ENCODE measurements around the gene CACHD1.
A peak's percentile ranks its signal among the peaks of the same experiment; 100 is the strongest.

The CACHD1 gene

DNA sequence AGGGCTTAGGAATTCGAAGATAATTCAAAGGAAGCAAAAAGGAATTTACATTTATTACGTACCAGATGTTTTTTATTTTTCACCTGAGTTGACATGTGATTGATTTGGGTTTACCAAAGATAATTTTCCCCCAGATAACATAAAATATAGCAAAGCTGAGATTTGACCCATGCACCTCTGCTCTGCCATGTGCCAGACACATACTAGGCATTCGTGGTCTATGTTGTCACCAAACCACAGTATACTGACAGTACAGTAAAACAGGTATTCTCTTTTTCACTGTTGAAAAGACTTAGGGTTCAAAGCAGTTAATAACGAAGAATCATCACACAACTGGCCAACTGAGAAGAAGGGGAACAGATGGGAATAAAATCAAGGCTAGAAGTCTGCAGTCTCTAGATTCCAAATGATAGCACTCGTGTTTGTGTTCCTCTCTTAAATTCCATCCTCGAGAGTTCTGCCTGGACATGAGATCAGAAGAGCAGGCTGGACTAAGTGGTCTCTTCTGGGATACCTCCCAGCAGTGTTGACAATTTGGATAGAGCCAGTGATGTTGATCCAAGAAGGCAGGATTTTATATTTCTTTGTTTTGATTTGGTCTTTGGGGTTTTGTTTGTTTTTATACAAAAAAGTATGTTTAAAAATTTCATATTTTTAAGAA, 189.7 kb downstream of the CACHD1 start:
- no peak for DNase-seq

DNA sequence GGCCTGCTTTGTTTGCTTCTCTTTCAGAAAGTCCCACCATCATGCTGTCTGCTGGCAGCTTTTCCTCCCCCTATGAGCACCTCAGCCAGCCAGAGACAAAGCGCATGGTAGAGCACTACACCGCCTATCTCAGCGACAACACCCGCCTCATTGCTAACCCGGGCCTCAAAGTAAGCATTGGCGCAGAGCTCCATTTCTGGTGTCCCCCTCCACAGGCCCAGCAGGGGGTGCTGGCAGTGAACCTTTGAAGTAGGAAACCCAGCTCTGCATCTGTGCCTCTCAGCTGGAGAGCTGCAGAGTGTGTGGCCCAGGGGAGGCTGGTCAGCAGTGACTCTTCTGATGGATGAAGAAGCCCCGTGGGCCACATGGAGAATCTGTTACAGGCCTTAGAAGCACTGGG, 193.7 kb downstream of the CACHD1 start:
- peak in 5 of 14 donors; percentile 6 to 29 (median 19) for DNase-seq

- peak in 4 of 14 donors; percentile 12 to 32 (median 17) for DNase-seq
Measured at GRCh38 chr1:64664299-64664698, 194.4 kb downstream of the CACHD1 start.

GRCh38 chr1:64669098-64669675, 199.3 kb downstream of the CACHD1 start:
- DNase-seq = no peak

- DNase-seq = no peak
Measured at GRCh38 chr1:64675718-64676345, 205.9 kb downstream of the CACHD1 start.

DNA sequence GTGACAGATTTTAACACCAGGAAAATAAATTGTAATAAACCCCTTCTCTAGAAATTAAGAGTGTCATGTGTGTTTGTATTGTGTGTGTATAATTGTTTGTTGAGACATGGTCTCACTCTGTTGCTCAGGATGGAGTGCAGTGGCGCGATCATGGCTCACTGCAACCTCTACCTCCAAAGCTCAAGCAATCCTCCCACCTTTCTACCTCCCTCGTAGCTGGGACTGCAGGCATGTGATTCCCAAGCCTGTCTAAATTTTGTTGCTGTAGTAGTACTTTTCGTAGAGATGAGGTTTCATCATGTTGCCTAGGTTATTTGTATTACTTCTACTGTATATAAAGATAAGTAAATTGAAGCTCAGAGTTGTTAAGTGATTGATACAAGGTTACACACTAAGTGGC, 206.5 kb downstream of the CACHD1 start:
- no peak for DNase-seq

DNA sequence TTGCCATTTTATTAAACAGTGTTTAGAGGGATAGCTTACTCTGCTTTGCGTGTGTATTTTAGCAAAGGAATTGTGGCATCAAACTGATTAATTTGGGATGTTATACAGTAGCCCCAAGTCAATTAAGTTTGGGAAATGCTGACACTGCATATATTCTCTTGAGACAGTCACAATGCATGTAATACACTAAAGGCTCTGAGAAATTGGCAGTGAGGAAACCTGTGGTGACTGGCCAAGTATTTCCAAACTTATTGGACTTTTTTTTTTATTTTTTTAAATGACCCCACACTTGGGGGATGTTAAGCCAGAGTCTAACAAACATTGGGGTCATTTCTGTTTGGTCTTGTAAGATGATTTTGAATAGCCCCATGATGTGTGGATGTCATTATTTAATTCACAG, 207.6 kb downstream of the CACHD1 start:
- no peak for DNase-seq

GRCh38 chr1:64678366-64678765, 208.4 kb downstream of the CACHD1 start:
- DNase-seq = no peak

DNA sequence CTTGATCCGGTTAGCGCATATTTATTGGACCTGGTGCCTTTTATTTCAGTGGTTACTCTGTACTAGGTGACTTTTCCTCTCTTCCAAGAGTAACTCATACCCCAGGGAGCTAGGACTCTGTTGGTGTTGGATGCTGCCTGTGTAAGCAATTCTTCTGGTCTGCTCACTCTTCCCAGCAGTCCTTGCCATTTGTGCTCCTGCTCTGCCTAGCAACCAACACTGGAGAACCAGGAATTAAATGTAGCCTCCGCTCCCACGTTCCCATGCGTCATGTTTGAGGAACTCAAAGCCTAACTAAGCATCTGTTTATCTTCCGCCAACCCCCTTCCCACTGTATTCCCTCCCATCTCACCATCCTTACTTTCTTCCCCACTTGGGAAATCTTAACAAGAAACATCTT, 209.2 kb downstream of the CACHD1 start:
- peak in 1 of 14 donors; percentile 10 for DNase-seq

DNA sequence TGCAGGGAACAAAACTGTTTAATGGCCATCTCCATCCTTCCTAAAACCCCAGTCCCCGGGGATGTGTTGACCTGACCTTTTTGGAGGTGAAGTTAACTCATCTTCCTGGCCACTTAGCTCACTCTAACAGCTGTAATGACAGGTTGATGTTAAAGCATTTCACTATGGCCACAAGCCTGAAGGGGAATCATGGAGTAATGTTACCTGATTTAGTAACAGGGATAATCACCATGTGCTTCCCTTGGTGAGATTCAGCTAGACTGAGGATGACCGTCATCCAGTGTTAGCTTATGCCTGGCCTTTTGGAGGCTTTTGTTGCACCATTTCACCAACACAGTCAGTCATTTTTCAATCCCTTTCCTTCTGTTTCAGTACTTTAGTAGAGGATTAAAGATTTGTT, 210.7 kb downstream of the CACHD1 start:
- DNase-seq = no peak

DNA sequence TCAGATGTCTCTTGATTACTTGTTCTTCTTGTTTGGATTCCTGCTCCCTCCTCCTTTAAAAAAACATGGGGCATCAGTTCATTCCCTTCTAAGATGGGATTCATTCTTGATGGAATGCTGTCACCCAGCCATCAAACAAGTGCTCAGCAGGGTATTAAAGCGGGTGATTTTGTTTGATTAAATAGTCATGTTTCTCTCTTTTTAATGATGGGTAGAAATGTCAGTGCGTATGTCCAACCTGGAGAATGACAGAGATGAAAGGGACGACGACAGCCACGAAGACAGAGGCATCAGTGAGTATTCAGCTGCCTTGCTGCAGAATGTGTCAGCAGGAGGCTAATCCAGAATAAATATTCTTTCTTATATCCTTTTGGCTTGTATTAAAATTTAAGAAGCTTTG, 211.1 kb downstream of the CACHD1 start:
- DNase-seq = no peak

GRCh38 chr1:64683419-64683818, 213.5 kb downstream of the CACHD1 start:
- no peak for DNase-seq

DNA sequence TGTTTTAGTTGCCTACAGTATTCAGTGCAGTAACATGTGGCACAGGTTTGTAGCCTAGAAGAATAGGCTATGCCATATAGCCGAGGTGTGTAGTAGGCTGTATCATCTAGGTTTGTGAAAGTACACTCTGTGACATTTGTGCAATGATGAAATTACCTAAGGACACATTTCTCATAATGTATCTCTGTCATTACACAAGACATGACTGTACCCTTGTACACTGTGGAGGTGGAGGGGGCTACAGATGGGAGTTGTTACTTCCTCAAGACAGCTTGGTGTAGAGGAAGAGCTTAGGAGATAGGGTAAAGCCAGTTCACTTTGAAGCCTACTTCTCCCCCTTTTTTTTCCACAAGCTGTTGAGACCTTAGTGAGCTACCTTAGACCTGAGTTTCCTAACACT, 215.3 kb downstream of the CACHD1 start:
- DNase-seq = no peak

DNA sequence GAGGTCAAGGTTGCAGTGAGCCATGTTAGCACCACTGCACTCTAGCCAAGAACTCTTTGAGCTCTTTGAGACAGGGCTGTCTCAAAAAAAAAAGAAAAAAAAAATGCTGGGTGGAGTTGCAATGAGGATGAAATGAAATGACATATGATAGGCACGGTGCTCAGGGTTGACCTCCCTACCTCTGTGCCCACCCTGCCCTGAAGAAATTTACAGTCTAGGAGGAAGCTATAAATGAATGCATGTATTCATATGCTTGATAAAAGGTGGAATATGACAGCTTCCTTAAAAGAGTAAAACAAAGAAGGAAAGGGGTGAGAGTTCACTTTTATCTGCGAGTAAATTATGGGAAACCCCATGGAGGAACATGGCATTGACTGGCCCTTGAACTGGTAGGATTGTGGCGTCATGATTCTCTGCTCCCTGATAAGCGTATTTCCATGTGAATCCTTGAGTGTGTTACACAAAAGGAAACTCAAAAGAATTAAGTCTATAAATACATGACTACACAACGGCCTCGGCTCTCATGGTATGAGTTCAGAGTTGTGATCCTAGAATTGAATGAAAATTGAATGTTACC, 215.9 kb downstream of the CACHD1 start:
- no peak for DNase-seq

GRCh38 chr1:64686828-64687724, 217.1 kb downstream of the CACHD1 start:
- DNase-seq = no peak

DNA sequence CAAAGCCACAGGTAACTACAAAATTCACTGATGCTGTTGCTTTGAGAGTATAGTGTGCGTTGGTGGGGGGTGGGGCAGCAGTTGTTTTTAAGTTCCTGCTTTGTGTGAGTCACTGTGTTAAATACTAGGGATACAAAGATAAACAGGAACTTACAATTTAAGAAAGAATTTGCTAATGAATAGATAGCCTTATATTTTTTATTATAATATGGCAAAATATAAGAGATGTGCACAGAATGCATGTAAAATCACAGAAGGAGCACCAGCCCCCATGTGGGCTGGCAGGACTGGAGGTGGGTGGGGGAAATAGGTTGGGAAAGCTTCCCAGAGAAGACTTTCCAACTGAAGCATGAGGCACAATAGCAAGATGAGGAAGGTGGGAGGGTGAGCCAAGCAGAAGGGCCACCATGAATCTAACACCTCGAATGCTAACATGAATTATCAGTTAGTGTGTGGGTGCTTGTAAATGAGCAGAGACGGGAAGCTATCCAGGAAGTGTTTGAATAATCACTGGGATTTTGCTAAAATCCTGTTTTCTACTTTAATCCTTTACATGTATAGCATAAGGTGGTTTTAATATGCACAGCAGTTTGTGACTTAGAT, 217.9 kb downstream of the CACHD1 start:
- DNase-seq = no peak

DNA sequence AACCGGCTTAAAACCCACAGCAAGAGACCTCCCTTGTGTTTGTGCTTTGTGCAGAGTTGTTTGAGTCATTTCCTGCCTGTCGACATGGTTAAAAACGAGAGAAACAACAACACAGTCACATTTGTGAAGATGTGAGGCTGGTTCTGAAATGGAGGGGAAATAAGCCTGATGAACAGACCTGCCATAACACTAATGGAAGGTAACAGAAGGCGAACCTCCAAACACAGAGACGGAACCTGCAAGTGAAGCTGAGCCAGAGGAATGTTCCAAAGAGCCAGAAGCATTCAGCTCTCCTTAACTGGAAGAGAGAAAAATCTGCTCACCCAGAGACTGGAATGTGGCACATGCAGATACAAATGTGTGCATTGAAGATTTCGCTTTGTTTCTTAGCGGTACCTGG, 221.7 kb downstream of the CACHD1 start:
- no peak for DNase-seq

DNA sequence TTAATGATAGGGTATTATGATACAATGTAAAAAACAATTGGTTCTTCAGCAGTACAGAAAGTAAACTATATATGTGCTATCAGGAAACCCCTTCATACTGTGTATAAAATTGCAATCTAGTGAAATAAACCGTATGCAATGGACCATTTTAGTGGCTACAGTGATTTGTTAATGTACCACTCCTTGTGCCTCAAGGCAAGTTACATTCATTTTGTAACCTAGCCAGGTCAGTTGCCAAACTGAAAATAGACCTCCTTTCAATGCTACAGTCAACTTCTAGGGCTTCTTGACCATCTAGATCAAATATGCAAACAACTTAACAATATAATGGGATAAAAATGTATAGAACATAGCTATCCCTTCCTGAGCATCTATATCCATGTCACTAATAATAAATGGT, 223.0 kb downstream of the CACHD1 start:
- no peak for DNase-seq

DNA sequence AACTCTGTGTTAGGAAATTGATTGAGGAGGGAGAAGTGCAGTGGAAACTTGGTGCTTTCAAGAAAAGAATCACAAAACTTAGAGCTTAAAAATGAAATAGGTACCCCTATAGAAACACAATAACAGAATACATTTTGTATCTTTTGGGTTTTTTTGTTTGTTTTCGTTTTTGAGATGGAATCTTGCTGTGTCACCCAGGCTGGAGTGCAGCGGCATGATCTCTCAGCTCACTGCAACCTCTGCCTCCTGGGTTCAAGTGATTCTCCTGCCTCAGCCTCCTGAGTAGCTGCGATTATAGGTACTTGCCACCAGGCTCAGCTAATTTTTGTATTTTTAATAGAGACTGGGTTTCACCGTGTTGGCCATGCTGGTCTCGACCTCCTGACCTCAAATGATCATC, 223.5 kb downstream of the CACHD1 start:
- no peak for DNase-seq

DNA sequence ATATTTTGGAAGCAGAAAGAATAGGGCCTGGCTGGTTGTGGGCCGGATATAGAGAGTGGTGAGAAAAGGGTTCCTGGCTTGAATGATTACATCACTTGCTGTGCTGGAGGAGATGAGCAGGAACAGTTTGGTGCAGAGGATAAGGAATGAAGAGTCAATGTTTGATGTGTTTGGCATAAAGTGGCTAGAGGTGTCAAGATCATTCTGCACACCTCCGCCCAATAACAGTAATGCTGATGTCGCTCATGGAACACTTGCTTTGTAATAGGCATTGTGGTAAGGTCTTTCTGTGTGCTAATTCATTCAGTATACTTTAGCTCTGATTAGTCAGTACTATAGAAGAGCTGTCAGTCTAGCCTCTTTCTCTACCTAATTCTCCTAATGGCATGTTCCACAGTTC, 226.9 kb downstream of the CACHD1 start:
- no peak for DNase-seq

GRCh38 chr1:64699327-64699726, 229.4 kb downstream of the CACHD1 start:
- DNase-seq = no peak

- no peak for DNase-seq
Measured at GRCh38 chr1:64701071-64701470, 231.1 kb downstream of the CACHD1 start.

All from C1 segment of cervical spinal cord (tissue), 14 donors.